ENCODE data around the gene TCP1. TPM values are rescaled to one million over a fixed set of nuclear protein-coding genes. Genes with fewer than 3 reads are reported as not detected.

TCP1 gene
- total and polyA plus RNA-seq, 9 of the 15 experiments (the other 6 are each of a cell fraction or from before 2014, with no cell fraction given), result 331 to 801 (median 645) TPM

GRCh38 chr6:159742165-159742564, 47.2 kb downstream of the TCP1 start (continued):
- peak; percentile 54; the same call in 1 of the 2 replicates for TF ChIP-seq MAFK (IDR thresholded peaks at IDR 0.05; ENCODE audit: low read length)

GRCh38 chr6:159739341-159739740, 50.1 kb downstream of the TCP1 start:
- no peaks in the 10 kb centered on the region for H3K27me3 ChIP-seq (ENCODE audit: control insufficient read depth in 2 of 2, insufficient read depth in 2 of 2, low read length in 2 of 2)
- peaks cover 0 to 3% of the 10 kb centered on the region in 2 experiments; a peak in 1 of 5 replicates for H3K4me1 ChIP-seq (replicated peaks in 1 of 2; ENCODE audit: control insufficient read depth in 2 of 2, insufficient read depth in 2 of 2, low read length in 2 of 2)
- H3K79me2 ChIP-seq (ENCODE audit: control insufficient read depth, insufficient read depth, low read length), result peaks cover 83% of the 10 kb centered on the region
- peaks cover 3% of the 10 kb centered on the region for H3K9me1 ChIP-seq (ENCODE audit: control insufficient read depth, insufficient read depth, low read length)
- ATAC-seq (no peak), FAIRE-seq (no peak), DNase-seq (ENCODE audit: extremely low read depth in 1 of 4, low spot score in 3 of 4) (no peak)
- ChIA-PET POLR2A (interaction anchor here (2.3 to 3.7 kb wide), 3 partner anchors 10 to 50 kb away, joined by 10 to 28 read pairs (median 16); partner anchors contain the start of genes MRPL18, TCP1 and WTAP), CTCF (ENCODE audit: low intra/inter-chr PET ratio) (no interaction called here)
- no peaks in the 10 kb centered on the region for H3K9me3 ChIP-seq (replicated peaks; ENCODE audit: control insufficient read depth, insufficient read depth, low read depth, low read length)
- H3K4me3 ChIP-seq, result no peak overlapping the region
- no peaks in the 10 kb centered on the region for H4K20me1 ChIP-seq (replicated peaks; ENCODE audit: control insufficient read depth, insufficient read depth, low read length)
- intact Hi-C loops (cut with micrococcal nuclease) (no loop called here), in situ Hi-C loops (cut with MboI) (no loop called here)
- no peak overlapping the region for H3K9ac ChIP-seq (ENCODE audit: insufficient read depth in 1 of 2, low read depth in 2 of 2, low read length in 2 of 2)
- no peak overlapping the region for H3K27ac ChIP-seq (ENCODE audit: extremely low read depth, low read depth, low read length)
- TSS peak; percentile 4 for BruUV-seq (replicated peaks)
- TF ChIP-seq BACH1 (tag; IDR thresholded peaks at IDR 0.05) (no peak), TEAD1 (CRISPR knock-in tag; IDR thresholded peaks at IDR 0.05) (no peak), STAT5B (CRISPR knock-in tag; IDR thresholded peaks at IDR 0.05) (no peak), USF1 (CRISPR knock-in tag; IDR thresholded peaks at IDR 0.05) (no peak), ZNF282 (CRISPR knock-in tag; IDR thresholded peaks at IDR 0.05) (no peak), ZNF79 (CRISPR knock-in tag; IDR thresholded peaks at IDR 0.05; ENCODE audit: low read depth) (no peak), GATAD2B (IDR thresholded peaks at IDR 0.05; ENCODE audit: borderline replicate concordance) (no peak), POU5F1 (IDR thresholded peaks at IDR 0.05; ENCODE audit: borderline replicate concordance, low read depth, low read length, partially characterized antibody) (no peak), ZNF146 (CRISPR knock-in tag; IDR thresholded peaks at IDR 0.05; ENCODE audit: unreplicated experiment) (no peak), ZNF740 (CRISPR knock-in tag; IDR thresholded peaks at IDR 0.05) (no peak), ZNF740 (tag; IDR thresholded peaks at IDR 0.05) (no peak), RBM17 (IDR thresholded peaks at IDR 0.05; ENCODE audit: borderline replicate concordance, low read depth, low read length) (no peak), ARID1B (IDR thresholded peaks at IDR 0.05) (no peak), RBM25 (IDR thresholded peaks at IDR 0.05; ENCODE audit: low read depth, low read length, severe bottlenecking) (no peak), TOE1 (IDR thresholded peaks at IDR 0.05; ENCODE audit: borderline replicate concordance) (no peak), TOE1 (CRISPR knock-in tag; IDR thresholded peaks at IDR 0.05; ENCODE audit: borderline replicate concordance, low read depth) (no peak)
- no peak overlapping the region for H2AFZ ChIP-seq (ENCODE audit: low read depth, low read length)
- WGBS (ENCODE audit: insufficient coverage, low coverage, missing lambda C conversion rate), result 76% methylated on average over 3 of the region's 3 CpGs
- H3K36me3 ChIP-seq (ENCODE audit: control insufficient read depth, insufficient read depth, low read length), result peaks cover 79% of the 10 kb centered on the region
- H3K4me2 ChIP-seq (ENCODE audit: insufficient read depth, low read length), result no peak overlapping the region

Data from K562 (cell line).